Upper lobe of left lung (tissue), 6 donors: ENCODE data around the gene EBF3. TPM values are rescaled to one million over a fixed set of nuclear protein-coding genes. Genes with fewer than 3 reads are reported as not detected.

ENCODE experiments used
- ATAC-seq, 2 donors: fragments of 200-7000 bp; cut with Tn5 transposase; one replicate each; pipeline ENCODE4 v1.9.1; 2022; ENCODE audit warnings: mild to moderate bottlenecking in 2 of 2, moderate library complexity in 2 of 2; ENCODE audit not compliant: low FRiP score in 2 of 2
- DNase-seq, 2 donors: peaks; one replicate each; pipeline ENCODE4 v3.0.0-alpha.2; 2019 to 2020
- H3K27ac ChIP-seq, 4 donors: fragments of 200-600 bp; sonication (generic); one replicate each; pipeline ENCODE4 v1.5.1; 2016 to 2019
- H3K27me3 ChIP-seq, 4 donors: fragments of 200-600 bp; sonication (generic); one replicate each; pipeline ENCODE4 v1.5.1; 2017 to 2019
- H3K36me3 ChIP-seq, 4 donors: fragments of 200-600 bp; sonication (generic); one replicate each; pipeline ENCODE4 v1.5.1; 2016 to 2019
- H3K4me1 ChIP-seq, 4 donors: fragments of 200-600 bp; sonication (generic); one replicate each; pipeline ENCODE4 v1.5.1; 2018 to 2019
- H3K4me3 ChIP-seq, 4 donors: fragments of 200-600 bp; sonication (generic); one replicate each; pipeline ENCODE4 v1.5.1; 2017 to 2019; ENCODE audit warnings: mild to moderate bottlenecking in 2 of 4, moderate library complexity in 1 of 4
- H3K9me3 ChIP-seq, 4 donors: fragments of 200-600 bp; sonication (generic); one replicate each; pipeline ENCODE4 v1.5.1; 2018 to 2019
- CTCF ChIP-seq, 6 experiments: fragments of 450-650 bp in 4 of 6; fragments of 200-600 bp in 2 of 6; sonication (generic) in 2 of 6; IDR thresholded peaks; one replicate each; pipeline ENCODE4 v1.5.1; 2016 to 2019; ENCODE audit warnings: antibody characterized with exemption in 6 of 6
- EP300 ChIP-seq, 4 donors: sonication (generic); formaldehyde crosslinking; IDR thresholded peaks; one replicate each; pipeline ENCODE4 v1.5.1; 2017; ENCODE audit warnings: antibody characterized with exemption in 4 of 4, control low read depth in 2 of 4
- POLR2A ChIP-seq, 4 donors: fragments of 450-650 bp; IDR thresholded peaks; one replicate each; pipeline ENCODE4 v1.5.1; 2016 to 2017; ENCODE audit warnings: antibody characterized with exemption in 4 of 4, mild to moderate bottlenecking in 2 of 4
- POLR2AphosphoS5 ChIP-seq, 2 donors: sonication (generic); formaldehyde crosslinking; IDR thresholded peaks; one replicate each; pipeline ENCODE4 v1.5.1; 2017; ENCODE audit warnings: antibody characterized with exemption in 2 of 2
- WGBS, 2 donors: methylation state at CpG; one replicate each; pipeline ENCODE4 v1.1.5; 2017 to 2018; 5-methylcytosine and 5-hydroxymethylcytosine counted together
- total RNA-seq, 6 donors: library from RNA; depleted of rRNA in 4 of 6; stranded (reverse); fragments of >200 nt in 4 of 6; gene quantifications; one replicate each; pipeline versions ENCODE4 v1.1.0 to v1.2.1, GENCODE V29; 2016 to 2021
- donor health status: DM: no; HTN: no; CAD: no; lungs with moderate emphysema.
- donor health status: DM: no; HTN: yes; CAD: no; lungs with severe emphysema.

EBF3 gene
- total RNA-seq, 6 donors from 2014 or later: 0.06 to 0.51 TPM; not detected in 4

GRCh38 chr10:129900825-129901224, 63.2 kb downstream of the EBF3 start:
- peak in 1 of 2 donors; percentile 21 for DNase-seq
- H3K4me3 ChIP-seq: no peak overlapping the region
- no peak overlapping the region for H3K27ac ChIP-seq
- ATAC-seq: no peak
- no peaks in the 10 kb centered on the region for H3K36me3 ChIP-seq
- TF ChIP-seq EP300 (IDR thresholded peaks at IDR 0.05) (no peak), POLR2AphosphoS5 (IDR thresholded peaks at IDR 0.05) (peak in 1 of 2 donors; percentile 10), POLR2A (IDR thresholded peaks at IDR 0.05) (no peak)
- H3K4me1 ChIP-seq: peaks cover 0 to 8% (median 2%) of the 10 kb centered on the region in 4 donors
- WGBS, 2 donors: 64 to 71% methylated on average over 1 of the region's 1 CpG
- peaks cover 0 to 5% (median 0%) of the 10 kb centered on the region in 4 donors for H3K27me3 ChIP-seq
- no peaks in the 10 kb centered on the region for H3K9me3 ChIP-seq

GRCh38 chr10:129899276-129900130, 64.6 kb downstream of the EBF3 start:
- 52 to 69% methylated on average over 22 of the region's 22 CpGs for WGBS, 2 donors
- Histone ChIP-seq H3K27ac (no peak overlapping the region), H3K36me3 (no peaks in the 10 kb centered on the region), H3K4me3 (no peak overlapping the region), H3K9me3 (no peaks in the 10 kb centered on the region), H3K4me1 (peaks cover 0 to 8% (median 2%) of the 10 kb centered on the region in 4 donors), H3K27me3 (peaks cover 0 to 5% (median 0%) of the 10 kb centered on the region in 4 donors)
- DNase-seq (peak in 1 of 2 donors; percentile 12), ATAC-seq (no peak)
- TF ChIP-seq CTCF (IDR thresholded peaks at IDR 0.05) (no peak), EP300 (IDR thresholded peaks at IDR 0.05) (no peak), POLR2AphosphoS5 (IDR thresholded peaks at IDR 0.05) (no peak), POLR2A (IDR thresholded peaks at IDR 0.05) (no peak)

- ATAC-seq: no peak
- Histone ChIP-seq H3K36me3 (no peaks in the 10 kb centered on the region), H3K4me1 (peaks cover 0 to 8% (median 2%) of the 10 kb centered on the region in 4 donors), H3K9me3 (no peaks in the 10 kb centered on the region), H3K27me3 (peaks cover 0 to 5% (median 0%) of the 10 kb centered on the region in 4 donors), H3K4me3 (no peak overlapping the region), H3K27ac (no peak overlapping the region)
- peak in 1 of 2 donors; percentile 75 for DNase-seq
- WGBS, 2 donors: 46 to 60% methylated on average over 38 of the region's 38 CpGs
- TF ChIP-seq POLR2AphosphoS5 (IDR thresholded peaks at IDR 0.05) (no peak), EP300 (IDR thresholded peaks at IDR 0.05) (no peak), CTCF (IDR thresholded peaks at IDR 0.05) (no peak), POLR2A (IDR thresholded peaks at IDR 0.05) (no peak)
These were observed 65.3 kb downstream of the EBF3 start for GRCh38 chr10:129898706-129899268.

GRCh38 chr10:129897871-129898626, 66.0 kb downstream of the EBF3 start:
- Histone ChIP-seq H3K9me3 (no peaks in the 10 kb centered on the region), H3K27ac (no peak overlapping the region), H3K27me3 (peaks cover 0 to 5% (median 0%) of the 10 kb centered on the region in 4 donors), H3K4me3 (no peak overlapping the region), H3K36me3 (no peaks in the 10 kb centered on the region), H3K4me1 (peaks cover 0 to 8% (median 2%) of the 10 kb centered on the region in 4 donors)
- no peak for DNase-seq
- no peak for TF ChIP-seq EP300 (IDR thresholded peaks at IDR 0.05)
- TF ChIP-seq POLR2AphosphoS5 (IDR thresholded peaks at IDR 0.05): no peak
- no peak for TF ChIP-seq CTCF (IDR thresholded peaks at IDR 0.05)
- TF ChIP-seq POLR2A (IDR thresholded peaks at IDR 0.05): no peak
- 44 to 50% methylated on average over 15 of the region's 15 CpGs for WGBS, 2 donors
- no peak for ATAC-seq

- ATAC-seq: no peak
These were observed 67.2 kb downstream of the EBF3 start for GRCh38 chr10:129896860-129897200.

More at GRCh38 chr10:129896860-129897200, 67.2 kb downstream of the EBF3 start:
- Histone ChIP-seq H3K27ac (no peak overlapping the region), H3K4me1 (peaks cover 0 to 8% (median 2%) of the 10 kb centered on the region in 4 donors), H3K27me3 (peaks cover 0 to 5% (median 0%) of the 10 kb centered on the region in 4 donors), H3K4me3 (no peak overlapping the region), H3K9me3 (no peaks in the 10 kb centered on the region), H3K36me3 (no peaks in the 10 kb centered on the region)
- TF ChIP-seq EP300 (IDR thresholded peaks at IDR 0.05): no peak
- DNase-seq: no peak
- 91 to 94% methylated on average over 5 to 11 of the region's 11 CpGs for WGBS, 2 donors
